GM12878 (cell line): ENCODE data around the gene ITPR2. TPM values are rescaled to one million over a fixed set of nuclear protein-coding genes. Genes with fewer than 3 reads are reported as not detected.

ENCODE experiments used
- ATAC-seq: fragments of 200-7000 bp; cut with Tn5 transposase; 3 replicates; pipeline ENCODE4 v1.9.1; 2020; ENCODE audit warnings: mild to moderate bottlenecking, moderate library complexity
- BruUV-seq: library from RNA; stranded (reverse); fragments of 400-500 nt; replicated peaks from 2 replicates; lab custom pipeline; 2021; lab: Mats Ljungman, UMichigan
- CTCF ChIA-PET: fragments of 300-600 bp; sonication (Branson Sonifier 250); formaldehyde crosslinking; extraction: SDS; loops from one replicate; lab custom pipeline; 2021; ENCODE audit warnings: inconsistent platforms; lab: Yijun Ruan, JAX
- POLR2A ChIA-PET: fragments of 350-600 bp; formaldehyde crosslinking; extraction: SDS; loops from one replicate; lab custom pipeline; 2021; ENCODE audit warnings: inconsistent platforms; lab: Charles Lee
- RAD21 ChIA-PET: fragments of 300-600 bp; sonication (Branson Sonifier 250); formaldehyde crosslinking; loops from one replicate; lab custom pipeline; 2023; ENCODE audit warnings: antibody characterized with exemption; ENCODE audit not compliant: unreplicated experiment; lab: Charles Lee
- SMC1A ChIA-PET: fragments of 300-600 bp; sonication (Branson Sonifier 250); formaldehyde crosslinking; loops from one replicate; lab custom pipeline; 2023; ENCODE audit not compliant: unreplicated experiment, uncharacterized antibody; lab: Charles Lee
- DNase-seq: peaks from one replicate; pipeline ENCODE4 v3.0.0-alpha.2; 2011; ENCODE audit warnings: low read depth, low spot score
- FAIRE-seq: peaks from 3 replicates; lab custom pipeline; 2011; peaks lifted over from hg19 to GRCh38; lab: Jason Lieb, UNC
- H2AFZ ChIP-seq: 2 replicates; pipeline ENCODE4 v1.6.0; 2011; ENCODE audit warnings: low read depth, low read length, control low read depth; ENCODE audit not compliant: control insufficient read depth
- H3K27ac ChIP-seq: 2 replicates; pipeline ENCODE4 v1.5.1; 2011; ENCODE audit warnings: control low read depth; ENCODE audit not compliant: control insufficient read depth, insufficient read depth
- H3K27me3 ChIP-seq, 2 experiments: replicated peaks in 1 of 2; 2 replicates each; pipeline versions ENCODE4 v1.6.0 to v1.6.1; 2011; ENCODE audit warnings: low read length in 1 of 2; ENCODE audit not compliant: control insufficient read depth in 2 of 2, insufficient read depth in 2 of 2
- H3K36me3 ChIP-seq, 2 experiments: 2 replicates each; pipeline ENCODE4 v1.5.1; 2011; ENCODE audit warnings: low read length in 1 of 2; ENCODE audit not compliant: control insufficient read depth in 2 of 2, insufficient read depth in 2 of 2
- H3K4me1 ChIP-seq: 2 replicates; pipeline ENCODE4 v1.6.1; 2011; ENCODE audit warnings: mild to moderate bottlenecking, low read length, moderate library complexity, mixed read lengths; ENCODE audit not compliant: control insufficient read depth, insufficient read depth
- H3K4me2 ChIP-seq: 2 replicates; pipeline ENCODE4 v1.6.0; 2011; ENCODE audit warnings: control low read depth; ENCODE audit not compliant: control insufficient read depth, insufficient read depth
- H3K4me3 ChIP-seq: fragments of 200-600 bp; sonication (generic); 2 replicates; pipeline ENCODE4 v1.5.1; 2016
- H3K79me2 ChIP-seq: 2 replicates; pipeline ENCODE4 v1.6.0; 2011; ENCODE audit warnings: low read length; ENCODE audit not compliant: control insufficient read depth, insufficient read depth
- H3K9ac ChIP-seq: 2 replicates; pipeline ENCODE4 v1.8.0; 2011; ENCODE audit warnings: low read length, control low read depth, mixed read lengths; ENCODE audit not compliant: control insufficient read depth, insufficient read depth
- H3K9me3 ChIP-seq: replicated peaks from 3 replicates; pipeline ENCODE4 v1.5.1; 2011; ENCODE audit warnings: mild to moderate bottlenecking, low read length; ENCODE audit not compliant: control insufficient read depth, insufficient read depth
- H4K20me1 ChIP-seq: 2 replicates; pipeline ENCODE4 v1.6.0; 2011; ENCODE audit not compliant: control insufficient read depth, insufficient read depth
- ESRRA ChIP-seq: IDR thresholded peaks from 2 replicates; pipeline ENCODE4 v1.6.1; 2012; ENCODE audit warnings: mild to moderate bottlenecking, low read length, improper control_type of control experiment
- IKZF2 ChIP-seq, 2 experiments: fragments of 450-650 bp; IDR thresholded peaks; 2 replicates each; pipeline ENCODE4 v1.6.1; 2017; ENCODE audit warnings: mild to moderate bottlenecking in 2 of 2, moderate library complexity in 2 of 2
- MEF2B ChIP-seq: fragments of 450-650 bp; IDR thresholded peaks from 2 replicates; pipeline ENCODE4 v1.6.1; 2018; ENCODE audit warnings: mild to moderate bottlenecking, moderate library complexity; ENCODE audit not compliant: partially characterized antibody, poor library complexity, severe bottlenecking
- NRF1 ChIP-seq: conservative IDR thresholded peaks from 2 replicates; pipeline ENCODE4 v1.6.1; 2011; ENCODE audit warnings: mild to moderate bottlenecking, low read depth, low read length, improper control_type of control experiment
- POLR2A ChIP-seq: IDR thresholded peaks from 2 replicates; pipeline ENCODE4 v1.6.1; 2011; ENCODE audit warnings: low read depth, mild to moderate bottlenecking, low read length
- SMAD1 ChIP-seq: fragments of 450-650 bp; IDR thresholded peaks from 2 replicates; pipeline ENCODE4 v1.6.1; 2018; ENCODE audit warnings: mild to moderate bottlenecking, low read depth; ENCODE audit not compliant: partially characterized antibody
- TARDBP ChIP-seq: IDR thresholded peaks from 2 replicates; pipeline ENCODE4 v1.6.1; 2016; ENCODE audit warnings: borderline replicate concordance
- WGBS: methylation state at CpG from one replicate; pipeline ENCODE4 v1.1.6; 2016; ENCODE audit warnings: low lambda C conversion rate; ENCODE audit not compliant: insufficient replicate concordance, insufficient coverage; ENCODE audit errors: missing lambda C conversion rate; 5-methylcytosine and 5-hydroxymethylcytosine counted together
- in situ Hi-C: fragments of 300-500 bp; cut with MboI; formaldehyde crosslinking; loops from 9 replicates; pipeline ENCODE4 v1.14.3; 2018; ENCODE audit warnings: mixed read lengths
- intact Hi-C: fragments of 100-400 bp; cut with micrococcal nuclease; formaldehyde crosslinking; loops from one replicate; pipeline ENCODE4 v1.14.2; 2022; ENCODE audit not compliant: unreplicated experiment
- polyA plus RNA-seq, 11 experiments: library from polyadenylated mRNA; depleted of rRNA in 4 of 11; unstranded in 6 of 11; stranded (reverse) in 5 of 11; fragments of >200 nt; fragmentation: Nextera tagmentation in 4 of 11; fragmentation: Illumina TruSeq in 1 of 11; extraction: Ambion mirVana in 4 of 11; extraction: Trizol in 1 of 11; gene quantifications; 1 replicate in 1 of 11; 2 replicates in 10 of 11; pipeline versions ENCODE4 v1.2.1 to v1.2.3, GENCODE V29; 2011 to 2016; ENCODE audit warnings: inconsistent platforms in 2 of 11, missing spikeins in 2 of 11, low read depth in 1 of 11
- total RNA-seq, 4 experiments: library from RNA; depleted of rRNA in 3 of 4; stranded (reverse); fragments of >200 nt in 3 of 4; fragmentation: Illumina TruSeq in 1 of 4; extraction: Trizol in 1 of 4; gene quantifications; 2 replicates each; pipeline versions ENCODE4 v1.2.1 to v1.2.3, GENCODE V29; 2013 to 2021
- TF ChIP-seq, protein P1 (sequence below): fragments of 450-650 bp; IDR thresholded peaks from 2 replicates; pipeline ENCODE4 v1.6.1; 2017; ENCODE audit warnings: mild to moderate bottlenecking
- TF ChIP-seq, protein P2 (sequence below): fragments of 450-650 bp; IDR thresholded peaks from 2 replicates; pipeline ENCODE4 v1.6.1; 2017; ENCODE audit warnings: borderline replicate concordance
- TF ChIP-seq, protein P3 (sequence below): fragments of 450-650 bp; IDR thresholded peaks from 2 replicates; pipeline ENCODE4 v1.6.1; 2017; ENCODE audit warnings: mild to moderate bottlenecking, moderate library complexity
- TF ChIP-seq, protein P4 (sequence below), 3 experiments: IDR thresholded peaks in 2 of 3; conservative IDR thresholded peaks in 1 of 3; 2 replicates each; pipeline ENCODE4 v1.5.1; 2011; ENCODE audit warnings: low read depth in 3 of 3, low read length in 3 of 3, mild to moderate bottlenecking in 3 of 3, control low read depth in 2 of 3, moderate library complexity in 2 of 3, inconsistent platforms in 1 of 3, mixed read lengths in 1 of 3; ENCODE audit not compliant: control insufficient read depth in 2 of 3, insufficient read depth in 1 of 3; ENCODE audit errors: extremely low read depth in 1 of 3

Gene ITPR2
- total and polyA plus RNA-seq, 10 of the 15 experiments (the other 5 are each of a cell fraction or from before 2014, with no cell fraction given) = 7.5 to 76.2 (median 47.1) TPM

DNA sequence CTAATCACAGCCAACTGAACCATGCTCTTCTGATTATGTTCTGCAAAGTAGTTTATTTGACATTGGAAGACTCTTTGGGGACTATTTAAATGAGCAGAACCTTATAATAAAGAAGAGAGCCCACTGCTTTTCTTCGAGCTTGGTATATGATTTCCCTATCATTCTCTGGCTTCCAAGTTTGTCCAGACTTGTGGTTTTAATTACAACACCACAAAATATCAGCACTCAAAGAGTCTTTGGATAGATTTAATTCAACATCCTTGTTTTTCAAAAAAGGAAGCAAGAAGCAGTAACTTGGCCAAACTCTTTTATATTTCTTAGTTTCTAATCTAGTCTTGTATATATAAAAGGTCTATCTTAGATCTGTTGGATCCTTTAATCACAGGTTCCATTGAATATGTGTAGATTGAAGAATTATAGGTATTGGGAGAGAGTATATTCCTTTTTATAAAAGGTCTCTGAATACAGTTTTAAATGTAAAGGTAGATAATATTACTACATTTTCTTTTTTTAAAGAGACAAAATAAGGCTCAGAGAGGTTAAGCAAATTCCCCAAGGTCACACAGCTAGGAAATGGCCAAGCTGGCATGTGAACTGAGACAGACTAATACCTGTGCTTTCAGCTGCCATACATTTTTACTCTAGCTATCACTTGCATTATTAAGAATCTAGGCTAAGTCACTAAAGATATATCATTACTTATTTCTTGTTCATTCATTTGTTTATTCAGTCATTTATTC lies 464.8 kb downstream of the ITPR2 start (continued):
- TF ChIP-seq, protein P1, sequence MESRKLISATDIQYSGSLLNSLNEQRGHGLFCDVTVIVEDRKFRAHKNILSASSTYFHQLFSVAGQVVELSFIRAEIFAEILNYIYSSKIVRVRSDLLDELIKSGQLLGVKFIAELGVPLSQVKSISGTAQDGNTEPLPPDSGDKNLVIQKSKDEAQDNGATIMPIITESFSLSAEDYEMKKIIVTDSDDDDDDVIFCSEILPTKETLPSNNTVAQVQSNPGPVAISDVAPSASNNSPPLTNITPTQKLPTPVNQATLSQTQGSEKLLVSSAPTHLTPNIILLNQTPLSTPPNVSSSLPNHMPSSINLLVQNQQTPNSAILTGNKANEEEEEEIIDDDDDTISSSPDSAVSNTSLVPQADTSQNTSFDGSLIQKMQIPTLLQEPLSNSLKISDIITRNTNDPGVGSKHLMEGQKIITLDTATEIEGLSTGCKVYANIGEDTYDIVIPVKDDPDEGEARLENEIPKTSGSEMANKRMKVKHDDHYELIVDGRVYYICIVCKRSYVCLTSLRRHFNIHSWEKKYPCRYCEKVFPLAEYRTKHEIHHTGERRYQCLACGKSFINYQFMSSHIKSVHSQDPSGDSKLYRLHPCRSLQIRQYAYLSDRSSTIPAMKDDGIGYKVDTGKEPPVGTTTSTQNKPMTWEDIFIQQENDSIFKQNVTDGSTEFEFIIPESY = no peak

DNA sequence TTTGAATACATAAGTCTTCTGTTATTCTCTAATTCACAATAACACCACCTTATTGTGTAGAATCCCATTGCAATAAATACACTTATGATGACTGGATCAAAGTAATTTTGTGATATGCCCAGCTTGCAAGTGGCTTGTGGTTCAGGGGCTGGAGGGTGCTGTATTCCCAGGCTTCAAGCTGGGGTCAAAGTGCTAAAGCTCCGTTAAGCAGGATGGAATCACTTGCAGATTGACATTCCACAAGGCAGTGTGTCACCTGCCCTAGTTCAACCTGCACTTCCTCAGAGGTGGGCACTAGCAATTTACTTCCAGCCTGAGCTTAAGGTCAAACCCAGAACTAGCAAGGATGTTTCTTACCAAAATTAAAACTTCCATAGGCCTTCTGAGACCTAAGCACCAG lies 471.0 kb downstream of the ITPR2 start:
- no peaks in the 10 kb centered on the region for H4K20me1 ChIP-seq
- POLR2A ChIA-PET = no interaction called here
- ATAC-seq (no peak), FAIRE-seq (no peak), DNase-seq (no peak)
- RAD21 ChIA-PET = no interaction called here
- H3K4me2 ChIP-seq = no peak overlapping the region
- intact Hi-C loops = no loop called here
- H3K36me3 ChIP-seq = no peaks in the 10 kb centered on the region; a peak in 1 of 4 replicates
- BruUV-seq = no TSS peak
- SMC1A ChIA-PET = interaction anchor here (1.1 to 2.1 kb wide), 4 partner anchors 8 to 58 kb away, joined by 3 to 12 read pairs (median 4); no protein-coding TSS in a partner anchor
- H3K27ac ChIP-seq = no peak overlapping the region
- no peaks in the 10 kb centered on the region for H3K4me1 ChIP-seq
- H2AFZ ChIP-seq = no peak overlapping the region
- 96% methylated on average over 1 of the region's 1 CpG for WGBS
- no peak overlapping the region for H3K4me3 ChIP-seq
- H3K79me2 ChIP-seq = no peaks in the 10 kb centered on the region
- H3K9ac ChIP-seq = no peak overlapping the region
- H3K27me3 ChIP-seq = no peaks in the 10 kb centered on the region
- in situ Hi-C loops = no loop called here
- no peak for TF ChIP-seq TARDBP
- TF ChIP-seq ESRRA = no peak
- TF ChIP-seq IKZF2 (IDR thresholded peaks at IDR 0.05) = no peak
- TF ChIP-seq MEF2B = no peak
- TF ChIP-seq, protein P2, sequence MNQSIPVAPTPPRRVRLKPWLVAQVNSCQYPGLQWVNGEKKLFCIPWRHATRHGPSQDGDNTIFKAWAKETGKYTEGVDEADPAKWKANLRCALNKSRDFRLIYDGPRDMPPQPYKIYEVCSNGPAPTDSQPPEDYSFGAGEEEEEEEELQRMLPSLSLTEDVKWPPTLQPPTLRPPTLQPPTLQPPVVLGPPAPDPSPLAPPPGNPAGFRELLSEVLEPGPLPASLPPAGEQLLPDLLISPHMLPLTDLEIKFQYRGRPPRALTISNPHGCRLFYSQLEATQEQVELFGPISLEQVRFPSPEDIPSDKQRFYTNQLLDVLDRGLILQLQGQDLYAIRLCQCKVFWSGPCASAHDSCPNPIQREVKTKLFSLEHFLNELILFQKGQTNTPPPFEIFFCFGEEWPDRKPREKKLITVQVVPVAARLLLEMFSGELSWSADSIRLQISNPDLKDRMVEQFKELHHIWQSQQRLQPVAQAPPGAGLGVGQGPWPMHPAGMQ = no peak
- TF ChIP-seq, protein P3, sequence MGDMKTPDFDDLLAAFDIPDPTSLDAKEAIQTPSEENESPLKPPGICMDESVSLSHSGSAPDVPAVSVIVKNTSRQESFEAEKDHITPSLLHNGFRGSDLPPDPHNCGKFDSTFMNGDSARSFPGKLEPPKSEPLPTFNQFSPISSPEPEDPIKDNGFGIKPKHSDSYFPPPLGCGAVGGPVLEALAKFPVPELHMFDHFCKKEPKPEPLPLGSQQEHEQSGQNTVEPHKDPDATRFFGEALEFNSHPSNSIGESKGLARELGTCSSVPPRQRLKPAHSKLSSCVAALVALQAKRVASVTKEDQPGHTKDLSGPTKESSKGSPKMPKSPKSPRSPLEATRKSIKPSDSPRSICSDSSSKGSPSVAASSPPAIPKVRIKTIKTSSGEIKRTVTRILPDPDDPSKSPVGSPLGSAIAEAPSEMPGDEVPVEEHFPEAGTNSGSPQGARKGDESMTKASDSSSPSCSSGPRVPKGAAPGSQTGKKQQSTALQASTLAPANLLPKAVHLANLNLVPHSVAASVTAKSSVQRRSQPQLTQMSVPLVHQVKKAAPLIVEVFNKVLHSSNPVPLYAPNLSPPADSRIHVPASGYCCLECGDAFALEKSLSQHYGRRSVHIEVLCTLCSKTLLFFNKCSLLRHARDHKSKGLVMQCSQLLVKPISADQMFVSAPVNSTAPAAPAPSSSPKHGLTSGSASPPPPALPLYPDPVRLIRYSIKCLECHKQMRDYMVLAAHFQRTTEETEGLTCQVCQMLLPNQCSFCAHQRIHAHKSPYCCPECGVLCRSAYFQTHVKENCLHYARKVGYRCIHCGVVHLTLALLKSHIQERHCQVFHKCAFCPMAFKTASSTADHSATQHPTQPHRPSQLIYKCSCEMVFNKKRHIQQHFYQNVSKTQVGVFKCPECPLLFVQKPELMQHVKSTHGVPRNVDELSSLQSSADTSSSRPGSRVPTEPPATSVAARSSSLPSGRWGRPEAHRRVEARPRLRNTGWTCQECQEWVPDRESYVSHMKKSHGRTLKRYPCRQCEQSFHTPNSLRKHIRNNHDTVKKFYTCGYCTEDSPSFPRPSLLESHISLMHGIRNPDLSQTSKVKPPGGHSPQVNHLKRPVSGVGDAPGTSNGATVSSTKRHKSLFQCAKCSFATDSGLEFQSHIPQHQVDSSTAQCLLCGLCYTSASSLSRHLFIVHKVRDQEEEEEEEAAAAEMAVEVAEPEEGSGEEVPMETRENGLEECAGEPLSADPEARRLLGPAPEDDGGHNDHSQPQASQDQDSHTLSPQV = no peak
- TF ChIP-seq NRF1 = no peak
- TF ChIP-seq, protein P4, sequence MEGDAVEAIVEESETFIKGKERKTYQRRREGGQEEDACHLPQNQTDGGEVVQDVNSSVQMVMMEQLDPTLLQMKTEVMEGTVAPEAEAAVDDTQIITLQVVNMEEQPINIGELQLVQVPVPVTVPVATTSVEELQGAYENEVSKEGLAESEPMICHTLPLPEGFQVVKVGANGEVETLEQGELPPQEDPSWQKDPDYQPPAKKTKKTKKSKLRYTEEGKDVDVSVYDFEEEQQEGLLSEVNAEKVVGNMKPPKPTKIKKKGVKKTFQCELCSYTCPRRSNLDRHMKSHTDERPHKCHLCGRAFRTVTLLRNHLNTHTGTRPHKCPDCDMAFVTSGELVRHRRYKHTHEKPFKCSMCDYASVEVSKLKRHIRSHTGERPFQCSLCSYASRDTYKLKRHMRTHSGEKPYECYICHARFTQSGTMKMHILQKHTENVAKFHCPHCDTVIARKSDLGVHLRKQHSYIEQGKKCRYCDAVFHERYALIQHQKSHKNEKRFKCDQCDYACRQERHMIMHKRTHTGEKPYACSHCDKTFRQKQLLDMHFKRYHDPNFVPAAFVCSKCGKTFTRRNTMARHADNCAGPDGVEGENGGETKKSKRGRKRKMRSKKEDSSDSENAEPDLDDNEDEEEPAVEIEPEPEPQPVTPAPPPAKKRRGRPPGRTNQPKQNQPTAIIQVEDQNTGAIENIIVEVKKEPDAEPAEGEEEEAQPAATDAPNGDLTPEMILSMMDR (IDR thresholded peaks at IDR 0.05 in 2 of 3, conservative IDR thresholded peaks at IDR 0.05 in 1 of 3; ENCODE audit: control insufficient read depth in 2 of 3, extremely low read depth in 1 of 3, insufficient read depth in 1 of 3, low read depth in 3 of 3, low read length in 3 of 3) = no peak
- TF ChIP-seq POLR2A = no peak
- TF ChIP-seq SMAD1 = no peak
- no peaks in the 10 kb centered on the region for H3K9me3 ChIP-seq
- CTCF ChIA-PET = interaction anchor here (0.7 to 1.2 kb wide), 2 partner anchors 15 to 246 kb away, joined by 3 to 4 read pairs; no protein-coding TSS in a partner anchor
